ENCODE measurements around the gene PSAP.
"Not testable (repeated sequence)": the region's sequence is repeated elsewhere in the genome, so short reads cannot be mapped to it uniquely, and the experiment has no call there.

Gene PSAP

DNA sequence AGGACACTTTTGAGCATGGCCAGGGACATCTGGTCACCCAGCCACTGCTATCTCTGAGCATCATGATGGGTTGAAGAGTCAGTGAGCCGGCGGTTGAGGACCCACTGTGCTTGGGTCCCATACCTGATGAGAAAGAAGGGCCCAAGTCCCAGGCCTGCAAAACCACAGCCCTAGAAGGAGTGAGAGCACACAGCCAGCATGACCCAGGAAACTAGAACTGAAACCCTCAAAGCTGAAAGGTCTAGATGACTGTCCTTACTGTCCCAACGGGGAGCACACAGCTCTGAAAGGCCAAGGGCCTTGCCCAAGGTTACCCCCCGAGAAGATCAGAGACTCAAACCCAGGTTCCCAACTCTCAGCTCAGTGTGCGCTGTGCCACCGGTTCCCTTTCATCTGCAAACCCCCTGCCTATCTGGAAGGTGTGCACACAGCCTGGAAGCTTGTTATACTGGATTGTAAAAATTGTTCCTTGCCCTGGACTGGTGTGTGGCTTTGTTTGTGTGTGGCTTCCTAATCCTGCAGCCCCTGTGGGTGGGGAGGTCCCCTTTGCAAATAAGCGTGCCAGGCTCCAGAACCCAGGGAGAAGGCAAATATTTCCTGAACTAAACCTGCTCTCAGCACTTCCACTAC is 22.6 kb upstream of the PSAP start:
- no peak for DNase-seq

DNA sequence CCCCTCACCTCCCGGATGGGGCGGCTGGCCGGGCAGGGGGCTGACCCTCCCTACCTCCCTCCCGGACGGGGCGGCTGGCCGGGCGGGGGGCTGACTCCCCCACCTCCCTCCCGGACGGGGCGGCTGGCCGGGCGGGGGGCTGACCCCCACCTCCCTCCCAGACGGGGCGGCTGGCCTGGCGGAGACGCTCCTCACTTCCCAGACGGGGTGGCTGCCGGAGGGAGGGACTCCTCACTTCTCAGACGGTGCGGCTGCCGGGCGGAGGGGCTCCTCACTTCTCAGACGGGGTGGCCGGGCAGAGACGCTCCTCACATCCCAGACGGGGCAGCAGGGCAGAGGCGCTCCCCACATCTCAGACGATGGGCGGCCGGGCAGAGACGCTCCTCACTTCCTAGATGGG is 18.6 kb upstream of the PSAP start:
- not testable (repeated sequence) for DNase-seq

DNA sequence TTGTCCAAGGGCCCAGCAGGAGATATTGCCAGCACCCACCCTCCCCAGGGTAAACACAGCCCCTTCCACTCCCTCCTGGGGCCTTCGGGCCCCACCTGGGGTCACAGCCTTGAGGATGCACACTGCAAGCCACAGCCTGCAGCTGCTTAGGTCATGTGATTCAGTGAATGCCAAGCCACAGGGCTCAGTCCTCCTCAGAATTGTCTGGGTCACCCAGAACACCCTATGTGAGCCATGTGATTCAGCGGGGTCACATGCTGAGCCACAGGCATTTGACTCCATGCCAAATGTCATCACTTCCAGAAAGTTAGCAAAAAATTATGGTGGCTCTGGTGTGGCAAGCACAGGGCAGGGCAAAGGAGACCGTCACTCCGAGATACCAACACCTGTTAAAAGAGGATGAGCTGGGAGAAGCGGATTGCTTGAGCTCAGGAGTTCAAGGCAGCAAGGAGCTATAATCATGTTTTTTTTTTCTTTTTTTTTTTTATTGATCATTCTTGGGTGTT is 17.2 kb upstream of the PSAP start:
- DNase-seq, result no peak

GRCh38 chr10:71865561-71866041 is 14.6 kb upstream of the PSAP start:
- no peak for DNase-seq

GRCh38 chr10:71864911-71865361 is 13.9 kb upstream of the PSAP start:
- no peak for DNase-seq

DNA sequence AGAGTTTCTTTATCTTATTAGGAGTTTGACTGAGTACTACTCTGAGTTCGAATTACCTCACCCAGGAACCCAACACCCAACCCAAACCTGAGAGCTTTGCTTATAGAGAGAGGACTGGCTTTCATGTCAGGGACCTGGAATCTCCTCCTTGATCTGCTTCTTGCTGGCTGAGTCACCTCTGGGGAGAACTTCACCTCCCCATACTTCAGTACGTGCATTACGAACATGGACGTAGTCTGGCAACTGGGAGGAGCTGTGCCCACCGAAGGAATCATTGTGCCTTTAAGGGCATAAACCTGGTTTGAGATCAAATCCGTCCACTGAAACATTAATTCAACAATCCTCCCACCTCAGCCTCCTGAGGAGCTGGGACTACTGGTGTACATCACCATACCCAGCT is 12.2 kb upstream of the PSAP start:
- no peak for DNase-seq

GRCh38 chr10:71860243-71861029 is 9.4 kb upstream of the PSAP start:
- DNase-seq, result no peak

DNA sequence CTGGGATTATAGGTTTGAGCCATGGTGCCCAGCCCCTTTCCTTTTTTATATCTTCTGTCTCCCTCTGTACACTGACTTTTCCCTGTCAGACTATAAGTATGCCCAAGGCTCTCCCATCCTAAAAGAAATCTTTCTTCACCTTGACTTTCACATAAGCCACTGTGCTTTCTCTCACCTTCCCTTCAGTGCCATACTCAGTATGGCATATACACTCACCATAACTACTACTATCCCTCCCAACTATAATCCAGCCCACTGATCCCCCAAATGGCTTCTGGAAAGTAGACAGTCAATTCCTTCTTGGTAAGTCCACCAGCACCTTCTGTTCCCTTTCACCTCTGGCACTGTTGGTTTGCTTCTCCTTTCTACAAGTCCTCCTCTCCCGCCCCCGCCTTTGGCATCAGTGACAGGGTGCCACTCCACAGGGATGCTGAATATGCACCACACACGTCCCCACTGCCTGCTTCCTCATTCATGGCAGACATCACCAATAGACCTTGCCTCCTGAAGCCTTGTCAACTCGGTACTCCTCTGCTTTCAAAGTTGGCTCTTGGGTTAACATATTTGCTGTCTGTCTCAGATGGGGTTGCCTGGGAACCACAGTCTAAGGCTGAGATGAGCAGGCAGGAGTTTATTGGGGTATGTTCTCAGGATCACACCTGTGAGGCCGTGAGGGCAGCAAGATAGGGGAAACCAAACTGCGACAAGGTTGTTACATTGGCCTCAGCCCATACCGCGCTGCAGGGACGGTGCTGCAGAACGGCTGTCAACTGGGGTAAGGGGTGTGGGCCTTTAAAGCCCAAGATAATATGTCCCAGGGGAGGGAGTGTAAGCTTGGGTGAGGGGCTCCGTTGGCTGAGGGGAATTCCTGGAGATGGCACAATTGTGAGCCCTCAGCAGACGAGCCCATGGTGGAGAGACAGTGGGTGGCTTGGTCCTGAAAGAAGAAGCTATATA is 7.2 kb upstream of the PSAP start:
- DNase-seq, result no peak

DNA sequence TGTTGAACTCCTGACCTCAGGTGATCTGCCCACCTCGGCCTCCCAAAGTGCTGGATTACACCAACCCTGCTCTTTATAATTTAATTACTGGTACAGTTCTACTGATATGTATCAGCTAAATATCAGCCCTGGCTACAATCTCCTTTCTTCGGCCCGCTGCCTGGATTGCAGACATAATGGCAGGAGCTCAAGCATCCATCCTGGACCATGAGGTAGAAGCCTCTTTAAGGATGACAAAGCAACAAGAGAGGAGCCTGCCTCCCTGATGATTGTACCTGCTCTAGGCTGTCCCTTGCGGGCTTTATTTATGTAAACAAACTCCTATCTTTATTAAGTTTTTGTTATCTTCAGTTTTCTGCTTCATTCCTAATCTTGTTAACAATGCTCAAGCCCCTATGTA is 5.6 kb upstream of the PSAP start:
- DNase-seq, result no peak

- no peak for DNase-seq
These were observed 3.0 kb upstream of the PSAP start for GRCh38 chr10:71854031-71854430.

GRCh38 chr10:71852355-71852937 is 1.4 kb upstream of the PSAP start:
- DNase-seq, result no peak

GRCh38 chr10:71851465-71852095 is 529 bp upstream of the PSAP start:
- DNase-seq, result not testable (repeated sequence)

DNA sequence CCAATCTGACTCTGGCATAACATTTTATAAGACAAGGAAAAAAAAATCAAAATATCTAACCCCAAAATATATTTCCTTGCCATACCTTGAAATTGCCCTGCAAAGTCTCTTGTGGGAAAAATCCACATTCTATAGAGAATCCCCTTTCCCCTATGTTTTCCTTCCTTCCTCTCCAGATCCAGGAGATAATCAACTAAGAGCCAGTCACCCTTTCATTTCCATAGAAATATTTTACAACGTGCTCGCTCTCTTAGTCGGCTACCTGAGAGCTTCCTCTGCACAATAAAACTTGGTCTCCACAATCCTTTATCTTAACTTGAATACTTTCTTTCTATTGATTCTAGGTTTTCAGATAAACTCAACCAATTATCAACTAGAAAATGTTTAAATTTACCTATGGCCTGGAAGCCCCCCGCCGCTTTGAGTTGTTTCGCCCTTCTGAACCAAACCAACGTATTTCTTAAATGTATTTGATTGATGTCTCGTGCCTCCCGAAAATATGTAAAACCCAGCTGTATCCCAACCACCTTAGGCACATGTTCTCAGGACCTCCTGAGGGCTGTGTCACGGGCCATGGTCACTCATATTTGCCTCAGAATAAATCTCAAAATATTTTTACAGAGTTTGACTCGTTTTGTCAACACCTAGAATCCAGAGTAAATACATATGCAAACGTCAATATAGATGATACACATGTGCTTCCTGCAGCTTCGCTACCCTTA is 869 bp downstream of the PSAP start:
- no peak for DNase-seq

DNA sequence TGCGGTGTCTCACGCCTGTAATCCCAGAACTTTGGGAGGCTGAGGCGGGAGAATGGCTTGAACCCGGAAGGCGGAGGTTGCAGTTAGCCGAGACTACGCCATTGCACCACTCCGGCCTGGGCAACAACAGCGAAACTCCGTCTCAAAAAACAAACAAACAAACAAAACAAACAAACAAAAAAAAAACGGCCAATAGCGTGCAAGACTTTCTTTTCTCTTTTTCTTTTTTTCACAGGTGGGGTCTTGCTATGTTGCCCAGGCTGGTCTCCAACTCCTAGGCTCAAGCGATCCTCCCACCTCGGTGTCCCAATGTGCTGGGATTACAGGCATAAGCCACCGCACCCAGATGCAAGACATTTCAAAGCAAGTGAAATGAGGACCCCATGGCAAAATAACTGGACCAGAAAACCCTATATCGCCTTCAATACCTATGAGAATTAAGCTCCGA is 1.6 kb downstream of the PSAP start:
- DNase-seq, result no peak

- DNase-seq, result no peak
These were observed 2.5 kb downstream of the PSAP start for GRCh38 chr10:71848325-71849275.

GRCh38 chr10:71847418-71847817 is 3.6 kb downstream of the PSAP start:
- no peak for DNase-seq

DNA sequence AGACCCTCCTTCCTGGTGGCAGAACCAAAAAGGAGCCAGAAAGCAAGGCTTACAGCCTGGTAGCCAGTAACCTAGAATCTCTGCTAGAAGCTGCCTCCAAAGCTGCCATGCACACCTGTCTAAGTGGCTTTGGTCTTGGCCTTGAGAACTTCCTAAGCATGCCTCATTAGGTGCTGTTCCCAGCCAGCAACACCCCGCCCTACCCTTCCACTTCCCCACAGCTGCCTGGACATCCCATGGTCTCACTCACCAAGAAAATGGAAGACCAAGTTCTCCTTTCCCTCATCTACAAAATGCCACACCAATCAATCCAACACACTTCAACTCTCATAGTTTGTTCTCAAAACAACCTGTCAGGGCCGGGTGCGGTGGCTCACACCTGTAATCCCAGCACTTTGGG is 4.2 kb downstream of the PSAP start:
- DNase-seq, result no peak

DNA sequence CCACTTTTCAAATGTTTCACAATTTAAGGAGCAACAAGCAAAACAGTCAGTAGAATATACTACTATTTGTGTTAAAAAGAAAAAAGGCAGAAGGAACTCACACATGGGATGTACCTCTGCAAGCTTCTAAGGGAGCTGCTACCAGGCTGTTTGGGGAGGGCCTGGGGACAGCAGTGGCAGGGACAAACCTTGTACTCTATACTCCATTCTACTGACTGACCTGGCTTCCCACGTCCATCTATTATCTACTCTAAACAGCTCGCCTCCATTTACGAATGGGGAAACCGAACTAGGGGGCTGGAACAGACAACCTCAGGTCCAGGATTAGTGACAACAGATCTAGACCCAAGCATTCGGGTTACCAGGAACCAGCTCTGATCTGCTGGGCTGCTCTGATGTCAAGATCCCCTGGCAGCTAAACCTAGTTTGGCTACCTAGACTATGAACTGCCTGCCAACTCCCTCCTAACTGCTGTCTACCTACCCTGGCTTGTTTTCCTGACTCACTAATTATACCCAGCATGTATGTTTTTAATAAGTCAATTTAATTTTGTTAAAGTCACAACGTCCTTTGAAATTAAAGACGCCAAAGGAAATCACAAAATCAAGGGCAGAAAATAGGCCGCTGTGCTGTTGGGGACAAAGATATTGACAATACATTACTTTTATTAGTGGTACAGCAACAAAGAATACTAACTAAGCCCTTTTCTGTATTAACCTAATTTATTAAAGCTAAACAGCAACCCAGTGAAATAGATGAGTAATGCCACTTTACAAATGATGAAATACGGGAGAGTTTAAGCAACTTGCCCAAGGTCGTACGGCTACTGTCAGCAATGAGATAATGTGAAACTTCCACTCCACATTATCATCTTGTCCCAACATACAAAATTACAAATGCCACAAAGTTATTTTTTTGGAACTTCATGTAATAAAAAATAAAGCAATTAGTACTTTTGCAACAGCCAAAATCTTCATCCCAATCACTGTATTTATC is 5.3 kb downstream of the PSAP start:
- DNase-seq, result no peak

DNA sequence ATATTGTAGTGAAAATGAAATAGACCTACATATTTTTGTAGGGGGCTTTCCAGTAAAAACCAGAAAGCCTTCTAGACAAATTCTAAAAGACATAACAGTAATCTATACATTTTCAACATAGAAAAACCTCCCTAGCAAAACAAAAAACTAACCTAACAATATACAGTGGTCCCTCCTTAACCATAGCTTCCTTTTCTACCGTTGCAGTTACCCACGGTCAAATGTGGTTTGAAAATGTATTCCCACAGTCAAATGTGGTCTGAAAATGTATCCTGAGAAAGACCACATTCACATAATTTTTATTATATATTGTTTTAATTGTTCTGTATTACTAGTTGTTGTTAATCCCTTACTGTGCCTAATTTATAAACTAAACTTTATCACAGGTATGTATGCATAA is 6.4 kb downstream of the PSAP start:
- no peak for DNase-seq
